Stimulated activated CD8-positive, alpha-beta memory T cell treated with anti-CD3 and anti-CD28 coated beads, Interleukin-2, amount 100 ng/mL, for 48 hours (primary cell): ENCODE results near the gene NKPD1.

Experiments used
- DNase-seq, 2 donors: peaks; one replicate each; pipeline ENCODE4 v3.0.0-alpha.2; 2020; ENCODE audit warnings: low read depth in 2 of 2

Gene NKPD1

DNA sequence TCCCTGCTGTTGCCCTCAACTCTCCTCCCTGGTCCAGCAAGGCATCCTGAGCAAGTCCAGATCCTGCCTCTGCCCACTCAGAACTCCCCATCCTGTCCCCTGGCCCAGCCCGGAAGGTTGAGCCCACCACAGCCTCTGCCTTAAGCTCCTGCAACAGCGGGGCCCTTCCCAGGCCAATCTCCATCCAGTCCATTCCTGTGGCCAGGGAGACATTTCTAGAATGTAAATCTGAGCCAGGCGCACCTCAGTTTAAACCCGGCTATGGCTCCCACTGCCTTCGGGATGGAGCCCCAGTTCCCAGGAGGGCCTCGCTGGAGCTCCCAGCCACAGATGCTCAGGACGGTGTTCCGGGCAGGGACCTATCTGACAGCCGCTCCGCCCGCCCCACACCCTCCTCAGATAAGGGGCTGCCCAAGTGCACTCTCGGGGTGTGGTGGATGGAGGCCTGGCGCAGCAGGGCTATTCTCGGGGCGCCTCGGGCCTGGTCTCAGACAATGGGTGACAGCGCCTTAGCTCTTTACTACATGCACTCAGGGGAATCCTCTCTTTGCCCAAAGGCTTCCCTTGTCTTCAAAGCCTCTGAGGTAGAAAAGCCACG lies 11.9 kb upstream of the NKPD1 start:
- no peak for DNase-seq

DNA sequence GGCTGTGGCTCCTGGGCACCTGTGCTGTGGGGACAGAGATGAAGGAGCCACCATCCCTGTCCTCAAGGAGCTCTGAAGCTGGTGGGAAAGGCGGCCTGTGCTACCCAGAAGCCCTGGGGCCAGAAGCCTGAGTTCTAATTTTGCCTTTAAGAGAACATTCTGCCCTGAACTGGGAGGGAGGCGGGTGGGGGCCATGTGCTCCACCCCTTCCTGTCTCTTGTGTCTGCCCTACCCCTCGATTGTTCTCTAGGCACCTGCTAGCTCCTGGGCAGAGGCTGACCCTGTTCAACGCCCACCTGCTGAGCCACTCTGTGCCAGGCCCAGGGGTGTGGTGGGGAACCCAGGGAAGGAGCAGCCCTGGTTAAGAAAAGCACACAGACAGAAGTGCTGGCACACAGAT lies 11.4 kb upstream of the NKPD1 start:
- no peak for DNase-seq

DNA sequence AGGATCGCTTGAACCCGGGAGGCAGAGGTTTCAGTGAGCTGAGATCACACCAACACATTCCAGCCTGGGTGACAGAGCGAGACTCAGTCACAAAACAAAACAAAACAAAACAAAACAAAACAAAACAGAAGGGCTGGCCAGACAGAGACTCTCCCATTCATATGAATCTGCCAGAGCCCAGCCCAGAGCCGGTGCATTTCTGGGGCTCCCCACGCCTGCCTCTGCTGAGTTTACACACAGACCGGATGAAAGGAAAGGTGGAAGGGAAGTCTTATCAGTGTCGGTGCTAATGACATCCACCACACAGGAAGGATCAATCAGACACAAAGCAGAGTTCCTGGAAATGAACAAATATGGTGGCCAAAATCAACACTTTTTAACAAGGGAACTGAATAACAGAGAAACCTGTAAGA lies 10.4 kb upstream of the NKPD1 start:
- no peak for DNase-seq

DNA sequence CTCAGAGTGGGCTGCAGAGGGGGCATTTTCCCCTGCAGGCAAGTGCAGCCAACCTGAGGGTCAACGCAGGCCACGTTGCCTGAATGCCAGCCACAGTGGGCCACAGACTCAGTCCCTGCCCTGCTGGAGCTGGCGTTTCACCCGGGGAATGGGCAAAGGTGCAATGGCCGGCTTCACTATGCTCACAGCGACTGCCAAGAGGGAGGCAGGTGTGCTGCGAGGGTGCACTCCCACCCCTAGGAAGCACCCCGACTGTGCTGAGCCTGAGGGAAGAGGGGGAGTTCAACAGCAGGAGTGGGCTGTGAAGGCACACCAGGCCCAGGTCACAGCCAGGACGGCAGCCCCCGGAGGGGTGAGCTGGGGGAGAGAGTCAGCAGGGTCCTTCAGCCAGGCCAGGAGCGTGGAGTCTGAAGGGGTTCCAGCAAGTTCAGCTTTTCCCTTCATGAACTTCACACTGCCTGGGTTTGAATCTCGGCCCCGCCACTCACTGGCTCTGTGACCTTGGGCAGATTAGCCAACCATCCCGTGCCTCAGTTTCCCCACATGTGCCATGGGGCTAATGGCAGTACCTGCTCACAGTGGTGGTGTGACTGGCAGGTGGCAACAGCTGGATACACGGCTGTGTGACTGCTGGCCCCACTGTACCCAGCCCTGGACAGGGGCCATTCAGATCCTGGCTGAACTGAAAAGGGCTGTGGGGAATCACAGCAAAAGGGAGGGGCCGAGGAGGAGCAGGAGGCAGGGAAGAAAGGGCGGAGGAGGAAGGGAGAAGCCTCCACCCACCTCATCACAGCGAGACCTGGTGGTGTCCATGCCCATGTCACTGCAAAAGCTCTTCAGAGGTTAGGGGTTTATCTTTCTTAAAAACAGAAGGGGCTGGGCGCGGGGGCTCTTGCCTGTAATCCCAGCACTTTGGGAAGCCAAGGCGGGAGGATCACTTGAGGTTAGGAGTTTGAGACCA lies 9.6 kb upstream of the NKPD1 start:
- DNase-seq: no peak

DNA sequence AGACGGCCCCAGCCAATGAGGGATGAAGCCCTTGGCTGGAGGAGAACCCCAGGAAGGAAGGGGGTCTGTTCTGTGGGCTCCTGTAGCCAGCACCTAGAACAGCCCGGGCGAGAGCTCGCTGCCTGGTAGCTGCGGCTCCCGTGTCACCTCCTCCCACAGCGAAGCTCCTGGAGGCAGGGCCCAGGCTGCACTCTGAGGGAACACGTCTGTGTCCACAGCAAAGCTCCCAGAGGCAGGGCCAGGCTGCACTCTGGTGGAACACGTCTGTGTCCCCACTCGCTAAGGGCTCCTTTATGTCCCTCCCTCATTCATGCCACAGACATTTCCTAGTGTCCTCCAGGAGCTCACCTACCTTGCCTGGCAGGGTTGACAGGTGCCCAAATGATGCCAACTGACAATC lies 8.8 kb upstream of the NKPD1 start:
- DNase-seq: no peak

DNA sequence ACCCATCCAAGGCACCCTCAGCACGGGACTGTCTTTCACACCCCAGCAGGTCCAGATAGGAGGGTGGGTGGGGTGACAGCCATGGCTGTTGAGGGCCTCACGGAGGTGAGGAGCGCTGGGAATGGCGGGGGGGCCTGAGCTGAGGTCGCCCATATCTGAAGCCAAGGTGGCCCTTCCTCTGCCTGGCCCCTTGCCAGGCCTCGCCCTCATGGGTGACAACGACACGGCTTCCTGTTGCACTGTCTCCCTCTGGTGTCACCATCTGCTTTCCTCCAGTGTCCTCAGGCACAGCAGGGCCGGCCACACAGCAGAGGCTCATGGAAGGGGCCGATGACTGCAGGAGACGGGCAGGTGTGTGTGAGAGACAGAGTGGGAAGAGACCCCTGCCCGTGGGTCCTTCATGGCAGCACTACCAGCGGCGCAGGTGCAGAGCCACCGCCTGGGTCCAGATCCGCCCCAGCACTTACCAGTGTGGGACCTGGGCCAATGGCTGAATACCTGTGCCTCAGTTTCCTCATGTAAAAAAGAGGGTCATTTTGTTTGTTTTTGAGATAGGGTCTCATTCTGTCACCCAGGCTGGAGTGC lies 8.1 kb upstream of the NKPD1 start:
- DNase-seq: no peak

DNA sequence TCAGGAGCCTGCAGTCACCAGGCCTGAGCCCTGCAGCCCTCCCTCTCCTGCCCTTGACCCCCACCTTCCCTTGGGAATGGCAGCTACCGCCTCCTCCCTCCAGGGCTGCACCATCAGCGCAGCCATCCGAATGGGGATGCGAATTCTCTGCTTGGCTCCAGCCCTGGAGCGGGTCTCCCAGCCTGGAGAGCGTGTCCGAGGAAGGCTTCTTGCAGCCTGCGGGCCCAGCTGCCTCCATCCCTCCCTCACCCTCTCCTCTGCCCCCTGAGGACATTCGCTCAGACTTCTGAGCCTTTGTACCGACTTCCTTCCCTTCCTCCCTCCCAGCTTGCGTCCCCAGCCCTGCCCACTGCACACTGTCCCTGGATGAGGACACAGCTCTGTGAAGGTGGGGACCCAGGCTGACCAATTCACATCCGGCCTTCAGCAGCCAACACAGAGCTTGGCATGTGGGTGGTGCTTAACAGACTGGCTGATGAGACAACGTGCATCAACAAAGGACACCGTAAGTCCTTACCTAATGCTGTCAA lies 6.0 kb upstream of the NKPD1 start:
- DNase-seq: no peak

DNA sequence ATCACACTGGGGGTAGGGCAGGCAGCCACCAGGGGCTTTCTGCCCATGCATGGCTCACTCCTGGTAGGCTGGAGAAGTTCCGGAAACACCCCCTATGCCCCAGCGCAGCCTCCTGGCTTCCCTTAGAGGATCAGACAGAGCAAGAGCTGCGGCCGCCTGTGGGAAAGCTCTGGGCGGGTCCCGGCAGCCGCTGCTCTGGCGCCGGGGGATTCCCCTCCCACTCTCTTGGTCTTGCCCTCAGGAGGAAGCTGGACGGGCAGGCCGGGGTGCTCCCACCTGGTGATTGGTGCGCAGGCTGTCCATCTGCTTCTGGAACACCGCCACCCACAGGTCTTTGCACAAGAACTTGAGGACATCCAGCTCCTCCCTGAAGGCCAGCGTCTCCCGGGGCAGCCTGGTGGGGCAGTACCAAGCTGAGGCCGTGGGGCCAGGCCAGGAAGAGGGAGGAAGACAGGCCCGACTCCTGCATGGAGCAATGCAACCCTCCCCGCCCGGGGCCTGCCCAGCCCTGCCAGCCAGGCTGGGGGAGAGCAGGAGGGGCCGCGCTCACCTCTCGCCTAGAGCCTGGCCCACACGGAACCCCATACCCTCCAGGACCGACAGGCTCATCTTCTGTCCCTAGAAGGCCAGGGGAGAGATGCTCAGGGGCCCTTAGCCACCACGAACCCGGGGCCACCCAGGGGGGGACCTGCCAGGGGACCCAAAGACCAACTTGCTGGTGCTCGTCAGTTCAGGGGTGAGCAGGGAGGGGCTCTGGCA lies 4.0 kb upstream of the NKPD1 start:
- peak; percentile 47 to 64 for DNase-seq

DNA sequence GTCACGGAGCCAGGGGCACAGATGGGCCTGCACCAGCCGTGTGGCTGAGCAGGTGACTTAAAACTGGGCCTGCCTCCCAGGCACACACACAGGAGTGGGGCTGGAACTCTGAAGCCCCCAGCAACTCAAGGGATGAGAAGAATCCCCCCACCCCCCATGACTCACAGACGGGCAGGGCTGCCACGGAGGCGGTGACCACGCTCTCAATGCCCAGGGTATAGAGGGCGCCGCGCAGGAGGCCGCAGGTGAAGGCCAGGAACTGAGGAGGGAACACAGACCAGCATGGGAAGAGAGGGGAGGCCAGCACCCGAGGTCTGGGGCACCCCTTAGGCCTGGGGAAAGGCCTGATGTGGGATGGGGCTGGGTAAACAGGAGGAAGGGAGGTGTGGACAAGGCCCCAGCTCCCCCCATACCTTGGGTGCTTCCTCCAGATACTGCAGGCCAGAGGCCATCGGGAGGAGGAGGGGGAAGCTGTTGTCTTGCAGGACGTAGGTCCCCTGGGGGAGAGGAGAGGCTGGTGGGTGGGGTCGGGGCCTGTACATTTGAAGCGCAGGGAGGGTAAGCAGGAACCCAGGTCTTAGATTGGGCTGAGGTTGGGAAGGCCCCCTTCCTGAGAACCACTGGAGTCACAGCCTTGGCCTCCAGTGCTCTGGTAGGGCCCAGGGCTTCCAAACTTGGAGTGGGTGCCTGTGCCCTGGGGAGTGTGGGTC lies 3.1 kb upstream of the NKPD1 start:
- DNase-seq: no peak

DNA sequence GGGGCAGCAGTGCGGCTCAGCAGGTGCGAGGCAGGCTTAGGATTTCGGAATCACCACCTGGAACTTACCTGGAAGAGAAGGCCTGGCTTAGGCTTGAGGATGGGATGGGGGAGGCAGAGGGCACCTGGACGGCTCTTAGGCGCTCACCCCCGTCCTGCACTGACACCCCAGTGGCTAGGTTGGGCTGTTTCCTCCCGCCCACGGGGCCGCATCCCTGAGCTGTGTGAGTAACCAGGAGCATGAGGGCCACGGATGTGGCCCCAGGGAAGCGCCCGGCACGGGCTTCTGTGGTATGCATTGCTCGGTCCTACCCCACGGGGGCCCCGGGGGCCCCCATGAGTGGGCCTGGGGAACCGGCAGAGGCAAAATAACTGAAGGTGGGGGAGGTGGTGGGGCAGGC lies 2.4 kb upstream of the NKPD1 start:
- no peak for DNase-seq

DNA sequence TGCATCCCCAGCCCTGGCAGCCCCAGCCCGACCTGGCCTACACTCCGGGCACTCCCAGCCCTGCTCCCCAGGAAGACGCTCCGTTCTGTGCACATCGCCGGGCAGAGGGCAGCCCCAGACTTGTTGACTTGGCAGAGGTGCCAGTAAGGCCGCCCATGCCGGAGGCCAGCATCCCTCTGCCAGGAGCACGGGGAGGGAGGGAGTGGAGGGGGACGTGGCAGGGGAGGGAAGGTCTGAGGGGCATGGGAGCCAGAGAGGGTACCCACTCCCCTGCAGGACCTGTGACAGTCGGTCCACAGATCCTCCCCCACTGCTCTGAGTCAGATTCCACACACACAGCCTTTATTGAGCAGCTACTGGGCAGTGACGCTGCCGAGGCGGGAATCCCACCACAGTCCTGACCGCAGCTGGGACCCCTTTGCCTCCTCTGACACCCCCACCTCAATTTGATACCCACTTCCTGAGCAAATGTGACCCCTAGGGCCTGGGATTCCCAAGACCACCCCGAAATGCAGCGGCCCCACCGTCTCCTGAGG lies 1.9 kb upstream of the NKPD1 start:
- DNase-seq: no peak

DNA sequence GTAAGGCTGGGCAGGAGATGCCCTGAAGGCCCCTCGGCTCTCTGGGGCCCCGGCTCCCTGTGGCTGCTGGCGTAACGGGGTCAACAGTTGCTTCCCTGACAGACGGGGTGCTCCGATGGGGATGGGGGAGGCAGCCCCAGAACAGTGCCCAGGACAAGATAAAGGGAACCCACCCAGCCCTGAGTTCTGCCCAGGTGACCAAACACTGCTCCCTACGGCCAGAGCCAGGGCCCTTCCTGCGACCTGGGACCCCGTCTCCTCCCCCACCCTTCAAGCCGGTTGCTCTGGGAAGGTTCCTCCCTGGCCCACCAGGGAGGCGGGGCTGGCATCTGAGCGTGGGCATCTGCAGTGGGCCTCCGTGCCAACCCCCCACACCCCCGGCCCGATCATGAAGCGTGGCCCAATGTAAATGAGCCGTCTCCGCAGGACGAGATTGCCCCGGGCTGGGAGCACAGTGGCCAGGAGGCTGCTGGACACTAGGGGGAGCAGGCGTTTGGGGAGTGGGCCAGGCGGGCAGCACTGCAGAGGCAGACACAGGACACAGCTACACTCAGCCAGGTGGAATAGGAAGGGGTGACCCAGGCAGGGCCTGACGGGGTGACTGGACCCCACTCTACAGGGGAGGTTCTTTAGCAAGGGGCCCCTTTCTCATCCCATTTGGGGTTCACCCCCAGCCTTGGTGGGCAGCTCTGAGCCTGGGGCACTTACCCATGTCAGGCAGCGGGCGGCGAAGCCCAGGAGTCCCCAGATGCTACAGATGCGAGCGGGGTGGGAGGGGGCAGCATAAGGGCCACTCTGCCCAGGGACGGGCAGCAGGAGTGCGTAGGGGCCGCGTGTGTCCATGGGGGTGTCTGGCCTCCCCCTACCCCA lies 1.2 kb upstream of the NKPD1 start:
- DNase-seq: no peak

DNA sequence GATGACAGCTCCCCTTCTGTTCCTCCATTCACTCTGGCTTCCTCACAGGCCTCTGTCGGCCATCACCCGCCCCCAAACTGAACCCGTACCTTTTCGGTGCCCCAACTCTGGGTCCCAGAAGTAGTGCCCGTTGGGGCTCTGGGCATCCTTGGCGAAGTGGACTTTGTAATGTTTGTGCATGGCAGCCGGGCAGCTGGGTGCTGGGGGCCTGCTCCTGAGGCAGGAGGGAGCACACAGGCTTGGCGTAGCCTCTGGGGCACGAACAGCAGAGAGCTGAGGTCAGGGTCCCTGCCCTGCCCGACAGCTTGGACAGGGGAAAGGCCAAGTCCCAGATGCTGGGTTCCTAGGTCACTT lies 834 bp downstream of the NKPD1 start:
- DNase-seq: no peak

DNA sequence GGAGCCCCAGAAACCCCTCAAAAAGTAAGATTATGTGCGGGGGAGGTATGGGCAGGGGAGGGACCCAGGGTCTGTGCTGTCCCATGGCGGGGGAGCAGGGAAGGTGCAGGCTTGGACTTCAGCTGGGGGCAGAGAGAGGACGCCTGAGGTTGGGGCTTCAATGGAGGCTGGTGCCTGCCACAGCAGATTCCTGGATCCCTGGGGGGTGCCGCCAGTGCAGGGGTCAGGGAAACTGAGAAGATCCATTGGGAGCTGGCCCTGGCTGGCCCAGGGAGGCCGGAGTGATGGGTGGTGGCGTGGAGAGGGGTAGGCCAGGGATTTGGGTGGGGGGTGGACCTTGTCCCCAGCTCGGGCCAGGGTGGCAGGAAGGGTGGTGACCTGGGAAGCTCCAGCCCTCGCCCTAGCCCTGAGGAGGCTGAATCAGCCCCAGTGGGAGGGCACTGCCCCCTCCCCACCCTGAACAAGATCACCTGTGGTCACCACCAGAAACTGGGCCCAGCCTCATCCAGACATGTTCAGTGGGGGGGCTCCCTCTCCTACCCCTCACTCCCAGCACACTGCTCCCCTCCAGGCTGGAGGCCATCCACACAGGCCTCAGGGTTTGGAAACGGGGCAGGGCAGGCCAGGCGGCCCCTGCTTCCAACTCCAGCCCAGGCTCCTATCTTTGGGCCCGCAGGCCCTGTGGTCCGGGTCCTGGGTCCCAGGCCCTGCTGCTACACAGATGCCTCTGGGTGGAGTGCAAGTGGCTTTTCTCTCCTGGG lies 1.4 kb downstream of the NKPD1 start:
- no peak for DNase-seq

DNA sequence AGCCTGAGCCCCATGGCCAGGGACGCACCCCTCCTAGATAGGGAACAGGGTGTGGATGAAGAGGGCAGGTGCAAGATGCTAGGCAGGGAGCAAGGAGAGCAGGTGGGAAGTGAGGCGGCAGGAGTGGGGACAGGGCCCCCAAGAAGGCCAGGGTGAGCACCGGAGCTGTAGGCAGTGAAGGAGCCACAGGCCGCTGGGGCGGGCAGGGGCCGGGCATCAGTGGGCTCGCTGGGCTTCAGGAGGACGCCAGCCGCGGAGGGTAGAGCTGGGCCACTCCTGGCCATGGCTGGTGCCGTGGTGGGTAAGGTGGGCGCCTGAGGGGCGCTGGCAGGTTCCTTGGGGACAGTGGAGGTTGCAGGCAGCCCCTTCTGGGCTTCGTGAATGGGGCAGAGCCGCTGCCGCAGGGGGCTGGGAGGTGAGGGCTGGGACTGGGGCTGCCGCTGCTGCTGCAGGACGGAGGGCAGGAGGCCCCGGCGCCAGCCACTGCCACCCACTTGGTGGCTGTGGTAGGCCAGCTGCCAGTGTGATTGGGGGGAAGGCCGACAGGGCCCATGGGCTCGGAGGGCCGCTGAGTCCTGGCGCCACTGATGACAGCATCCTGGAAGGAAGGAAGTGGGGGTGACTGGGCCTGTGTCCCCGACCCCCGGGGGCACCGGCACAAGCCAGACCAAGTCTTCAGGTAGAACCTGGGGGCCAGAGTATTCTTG lies 2.1 kb downstream of the NKPD1 start:
- DNase-seq: no peak

DNA sequence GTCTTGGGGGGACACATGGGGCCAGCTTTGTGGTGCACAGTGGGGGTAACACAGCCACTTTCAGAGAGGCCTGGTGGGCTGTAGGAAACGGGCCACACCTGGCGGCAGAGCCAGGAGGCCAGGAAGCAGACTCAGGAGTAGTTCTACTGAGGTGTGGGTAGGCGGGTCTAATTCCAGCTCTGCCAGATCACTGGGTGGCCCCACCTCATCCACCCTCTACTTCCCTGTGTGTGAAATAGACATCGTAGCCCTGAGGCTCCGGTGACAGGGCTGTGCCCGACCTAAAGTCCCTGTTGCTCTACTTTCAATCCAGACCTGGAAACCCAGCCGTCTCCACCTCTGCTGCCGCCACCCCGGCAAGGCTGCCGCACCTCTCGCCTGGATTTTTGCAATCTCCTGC lies 4.0 kb downstream of the NKPD1 start:
- DNase-seq: no peak

DNA sequence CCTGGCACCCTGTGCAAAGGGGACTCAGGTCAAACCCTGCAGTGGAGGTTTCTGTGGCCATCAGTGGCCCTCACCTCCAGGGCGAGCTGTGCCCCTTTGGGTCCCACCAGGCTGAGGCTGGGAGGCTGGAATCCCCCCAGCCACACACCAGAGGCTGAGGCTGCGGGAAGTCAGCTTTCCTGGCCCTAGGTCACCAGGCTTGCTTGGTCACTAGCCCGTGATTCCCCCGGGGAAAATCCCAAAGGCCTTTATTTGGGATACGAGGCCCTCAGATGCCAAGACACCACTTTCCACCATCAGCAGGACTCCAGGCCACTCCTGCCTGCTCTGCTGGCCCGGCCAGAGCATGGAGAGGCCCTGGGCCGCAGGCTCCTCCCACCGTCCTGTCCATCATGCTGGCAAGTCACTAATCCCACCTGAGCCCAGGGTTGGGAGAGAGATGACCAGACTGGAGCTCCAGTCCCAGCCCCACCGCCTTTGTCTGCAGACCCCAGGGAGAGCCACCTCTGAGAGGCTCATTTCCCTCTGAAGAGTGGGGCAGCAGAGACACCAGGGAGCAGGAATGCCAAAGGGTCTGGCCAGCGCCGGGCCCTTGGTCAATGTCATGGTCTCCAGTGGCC lies 4.7 kb downstream of the NKPD1 start:
- no peak for DNase-seq

DNA sequence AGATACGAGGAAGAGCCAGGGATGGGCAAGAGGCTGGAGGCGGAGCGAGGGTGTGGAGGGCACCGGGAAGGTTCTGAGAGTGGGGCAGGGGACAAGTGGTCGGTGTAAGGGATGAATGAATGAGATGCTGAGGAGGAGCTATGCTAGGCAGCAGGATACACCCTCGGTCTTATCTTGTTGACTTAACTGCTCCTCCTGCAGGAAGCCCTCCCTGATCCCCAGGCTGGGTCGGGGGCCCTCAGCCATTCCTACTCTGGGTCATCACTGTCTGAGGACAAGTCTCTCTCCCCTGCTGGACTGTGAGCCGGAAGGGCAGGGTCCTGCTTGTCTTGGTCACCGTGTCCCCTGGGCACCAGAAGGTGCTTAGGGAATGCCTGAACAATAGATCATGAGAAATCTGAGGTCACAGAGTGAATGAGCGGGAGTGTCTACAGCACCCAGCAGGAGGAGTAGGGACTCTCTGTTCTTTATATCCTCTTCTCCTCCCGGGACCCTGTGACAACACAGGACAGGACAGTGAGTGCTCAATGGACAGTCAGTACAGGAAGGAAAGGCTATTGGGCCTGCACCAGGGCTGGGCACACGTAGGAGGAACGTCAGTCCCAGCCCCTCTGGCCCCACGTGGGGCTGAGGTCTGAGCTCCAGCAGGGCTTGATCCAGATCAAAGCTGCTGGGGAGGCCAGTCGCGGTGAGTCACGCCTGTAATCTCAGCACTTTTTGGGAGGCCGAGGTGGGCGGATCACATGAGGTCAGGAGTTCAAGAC lies 6.5 kb downstream of the NKPD1 start:
- no peak for DNase-seq
